Ishikawa (cell line): Measurements from ENCODE around the gene FOXO3.

ENCODE experiments used
- CEBPB ChIP-seq: IDR thresholded peaks from 2 replicates; pipeline ENCODE4 v1.6.1; 2012
- CREB1 ChIP-seq: IDR thresholded peaks from 2 replicates; pipeline ENCODE4 v1.6.1; 2012; ENCODE audit warnings: low read depth
- EGR1 ChIP-seq: IDR thresholded peaks from 2 replicates; pipeline ENCODE4 v1.6.1; 2012
- EP300 ChIP-seq: IDR thresholded peaks from 2 replicates; pipeline ENCODE4 v1.6.1; 2012; ENCODE audit warnings: borderline replicate concordance
- FOXM1 ChIP-seq: IDR thresholded peaks from 2 replicates; pipeline ENCODE4 v1.6.1; 2012; ENCODE audit warnings: low read depth, borderline replicate concordance
- NFIC ChIP-seq: IDR thresholded peaks from 2 replicates; pipeline ENCODE4 v1.6.1; 2012
- RAD21 ChIP-seq: IDR thresholded peaks from 2 replicates; pipeline ENCODE4 v1.6.1; 2012; ENCODE audit warnings: low read depth
- TAF1 ChIP-seq: IDR thresholded peaks from 2 replicates; pipeline ENCODE4 v1.6.1; 2012; ENCODE audit warnings: low read depth, mild to moderate bottlenecking
- TCF12 ChIP-seq: IDR thresholded peaks from 2 replicates; pipeline ENCODE4 v1.6.1; 2012; ENCODE audit warnings: low read depth
- TEAD4 ChIP-seq: IDR thresholded peaks from 2 replicates; pipeline ENCODE4 v1.6.1; 2012
- YY1 ChIP-seq: IDR thresholded peaks from 2 replicates; pipeline ENCODE4 v1.6.1; 2012; ENCODE audit warnings: low read depth
- ZBTB7A ChIP-seq: IDR thresholded peaks from 2 replicates; pipeline ENCODE4 v1.6.1; 2012; ENCODE audit warnings: low read depth
- TF ChIP-seq, protein P1 (sequence below): IDR thresholded peaks from 2 replicates; pipeline ENCODE4 v1.6.1; 2012; ENCODE audit warnings: low read depth, mild to moderate bottlenecking
- TF ChIP-seq, protein P2 (sequence below): IDR thresholded peaks from 2 replicates; pipeline ENCODE4 v1.6.1; 2012
- TF ChIP-seq, protein P3 (sequence below): IDR thresholded peaks from 2 replicates; pipeline ENCODE4 v1.6.1; 2012

The FOXO3 gene

GRCh38 chr6:108733051-108733450, 172.3 kb downstream of the FOXO3 start:
- TF ChIP-seq EGR1 (no peak), ZBTB7A (no peak), FOXM1 (no peak), CREB1 (no peak), YY1 (no peak), TCF12 (no peak), TEAD4 (no peak), EP300 (no peak), TAF1 (no peak), CEBPB (no peak), RAD21 (no peak), NFIC (no peak)
- TF ChIP-seq, protein P1, sequence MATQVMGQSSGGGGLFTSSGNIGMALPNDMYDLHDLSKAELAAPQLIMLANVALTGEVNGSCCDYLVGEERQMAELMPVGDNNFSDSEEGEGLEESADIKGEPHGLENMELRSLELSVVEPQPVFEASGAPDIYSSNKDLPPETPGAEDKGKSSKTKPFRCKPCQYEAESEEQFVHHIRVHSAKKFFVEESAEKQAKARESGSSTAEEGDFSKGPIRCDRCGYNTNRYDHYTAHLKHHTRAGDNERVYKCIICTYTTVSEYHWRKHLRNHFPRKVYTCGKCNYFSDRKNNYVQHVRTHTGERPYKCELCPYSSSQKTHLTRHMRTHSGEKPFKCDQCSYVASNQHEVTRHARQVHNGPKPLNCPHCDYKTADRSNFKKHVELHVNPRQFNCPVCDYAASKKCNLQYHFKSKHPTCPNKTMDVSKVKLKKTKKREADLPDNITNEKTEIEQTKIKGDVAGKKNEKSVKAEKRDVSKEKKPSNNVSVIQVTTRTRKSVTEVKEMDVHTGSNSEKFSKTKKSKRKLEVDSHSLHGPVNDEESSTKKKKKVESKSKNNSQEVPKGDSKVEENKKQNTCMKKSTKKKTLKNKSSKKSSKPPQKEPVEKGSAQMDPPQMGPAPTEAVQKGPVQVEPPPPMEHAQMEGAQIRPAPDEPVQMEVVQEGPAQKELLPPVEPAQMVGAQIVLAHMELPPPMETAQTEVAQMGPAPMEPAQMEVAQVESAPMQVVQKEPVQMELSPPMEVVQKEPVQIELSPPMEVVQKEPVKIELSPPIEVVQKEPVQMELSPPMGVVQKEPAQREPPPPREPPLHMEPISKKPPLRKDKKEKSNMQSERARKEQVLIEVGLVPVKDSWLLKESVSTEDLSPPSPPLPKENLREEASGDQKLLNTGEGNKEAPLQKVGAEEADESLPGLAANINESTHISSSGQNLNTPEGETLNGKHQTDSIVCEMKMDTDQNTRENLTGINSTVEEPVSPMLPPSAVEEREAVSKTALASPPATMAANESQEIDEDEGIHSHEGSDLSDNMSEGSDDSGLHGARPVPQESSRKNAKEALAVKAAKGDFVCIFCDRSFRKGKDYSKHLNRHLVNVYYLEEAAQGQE: no peak
- TF ChIP-seq, protein P2, sequence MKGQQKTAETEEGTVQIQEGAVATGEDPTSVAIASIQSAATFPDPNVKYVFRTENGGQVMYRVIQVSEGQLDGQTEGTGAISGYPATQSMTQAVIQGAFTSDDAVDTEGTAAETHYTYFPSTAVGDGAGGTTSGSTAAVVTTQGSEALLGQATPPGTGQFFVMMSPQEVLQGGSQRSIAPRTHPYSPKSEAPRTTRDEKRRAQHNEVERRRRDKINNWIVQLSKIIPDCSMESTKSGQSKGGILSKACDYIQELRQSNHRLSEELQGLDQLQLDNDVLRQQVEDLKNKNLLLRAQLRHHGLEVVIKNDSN: no peak
- TF ChIP-seq, protein P3, sequence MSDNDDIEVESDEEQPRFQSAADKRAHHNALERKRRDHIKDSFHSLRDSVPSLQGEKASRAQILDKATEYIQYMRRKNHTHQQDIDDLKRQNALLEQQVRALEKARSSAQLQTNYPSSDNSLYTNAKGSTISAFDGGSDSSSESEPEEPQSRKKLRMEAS: no peak

DNA sequence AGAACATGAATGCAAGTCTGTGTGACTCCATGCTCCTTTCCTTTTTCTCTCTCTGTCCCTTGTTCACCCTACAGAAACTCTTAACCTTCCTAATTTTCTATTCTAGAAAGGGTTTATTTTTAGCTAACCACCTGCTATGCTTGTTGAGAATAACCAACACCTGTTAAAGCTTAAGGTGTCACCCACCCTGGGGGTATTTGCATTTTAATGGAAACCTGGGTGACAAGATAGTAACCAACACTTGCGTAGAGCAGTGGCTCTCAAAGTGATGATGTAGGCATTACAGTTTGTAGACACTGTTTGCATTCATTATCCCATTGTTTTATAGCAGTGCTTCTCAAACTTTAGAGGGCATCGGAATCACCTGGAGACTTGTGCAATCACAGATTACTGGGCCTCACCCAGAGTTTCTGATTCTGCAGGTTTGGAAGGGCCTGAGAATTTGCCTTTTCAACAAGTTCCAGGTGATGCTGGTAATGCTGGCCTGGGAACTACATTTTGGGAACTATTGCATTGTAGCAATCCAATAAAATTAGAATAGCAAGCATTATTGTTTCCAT, 173.1 kb downstream of the FOXO3 start:
- TF ChIP-seq, protein P1: no peak
- no peak for TF ChIP-seq TCF12
- TF ChIP-seq NFIC: no peak
- TF ChIP-seq FOXM1: no peak
- TF ChIP-seq, protein P3: no peak
- no peak for TF ChIP-seq EP300
- TF ChIP-seq YY1: no peak
- TF ChIP-seq RAD21: no peak
- TF ChIP-seq EGR1: no peak
- no peak for TF ChIP-seq TAF1
- no peak for TF ChIP-seq CEBPB
- TF ChIP-seq CREB1: no peak
- no peak for TF ChIP-seq TEAD4
- TF ChIP-seq, protein P2: no peak
- no peak for TF ChIP-seq ZBTB7A
